ENCODE results near the gene TMEM150B.

- TF ChIP-seq, protein P1, sequence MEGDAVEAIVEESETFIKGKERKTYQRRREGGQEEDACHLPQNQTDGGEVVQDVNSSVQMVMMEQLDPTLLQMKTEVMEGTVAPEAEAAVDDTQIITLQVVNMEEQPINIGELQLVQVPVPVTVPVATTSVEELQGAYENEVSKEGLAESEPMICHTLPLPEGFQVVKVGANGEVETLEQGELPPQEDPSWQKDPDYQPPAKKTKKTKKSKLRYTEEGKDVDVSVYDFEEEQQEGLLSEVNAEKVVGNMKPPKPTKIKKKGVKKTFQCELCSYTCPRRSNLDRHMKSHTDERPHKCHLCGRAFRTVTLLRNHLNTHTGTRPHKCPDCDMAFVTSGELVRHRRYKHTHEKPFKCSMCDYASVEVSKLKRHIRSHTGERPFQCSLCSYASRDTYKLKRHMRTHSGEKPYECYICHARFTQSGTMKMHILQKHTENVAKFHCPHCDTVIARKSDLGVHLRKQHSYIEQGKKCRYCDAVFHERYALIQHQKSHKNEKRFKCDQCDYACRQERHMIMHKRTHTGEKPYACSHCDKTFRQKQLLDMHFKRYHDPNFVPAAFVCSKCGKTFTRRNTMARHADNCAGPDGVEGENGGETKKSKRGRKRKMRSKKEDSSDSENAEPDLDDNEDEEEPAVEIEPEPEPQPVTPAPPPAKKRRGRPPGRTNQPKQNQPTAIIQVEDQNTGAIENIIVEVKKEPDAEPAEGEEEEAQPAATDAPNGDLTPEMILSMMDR (IDR thresholded peaks at IDR 0.05), result peak; percentile 93 to 99 (median 97)
- peak; percentile 8 to 16 for TF ChIP-seq POLR2A (IDR thresholded peaks at IDR 0.05)
Observed at GRCh38 chr19:55301459-55302317, 23.5 kb downstream of the TMEM150B start.

All from uterus (tissue), 2 donors.